Measurements from ENCODE around the gene RAB12. TPM values are rescaled to one million over a fixed set of nuclear protein-coding genes. Genes with fewer than 3 reads are reported as not detected.

RAB12 gene
- total and polyA plus RNA-seq, 2 donors (not counting 1 experiment from before 2014, with no cell fraction given), result 33.9 to 60.4 TPM

- no peak overlapping the region for H3K27ac ChIP-seq (ENCODE audit: insufficient read depth, low read length)
- H3K4me2 ChIP-seq (ENCODE audit: extremely low read depth, insufficient read depth, low read length), result no peak overlapping the region
- peak in 1 of 2 donors; percentile 54 for DNase-seq (ENCODE audit: low read depth in 2 of 2)
- H3K79me2 ChIP-seq (ENCODE audit: control insufficient read depth, insufficient read depth, low read length), result no peaks in the 10 kb centered on the region
- no peaks in the 10 kb centered on the region for H3K27me3 ChIP-seq (ENCODE audit: control insufficient read depth, insufficient read depth, low read length)
- no peaks in the 10 kb centered on the region for H3K36me3 ChIP-seq (ENCODE audit: control insufficient read depth, insufficient read depth, low read length)
- H3K9me3 ChIP-seq (ENCODE audit: control insufficient read depth, insufficient read depth, low read depth, low read length), result no peaks in the 10 kb centered on the region
- H3K4me3 ChIP-seq (replicated peaks in 1 of 4; ENCODE audit: control extremely low read depth in 1 of 4, insufficient read depth in 1 of 4, low read depth in 3 of 4, low read length in 4 of 4), result no peak overlapping the region
- H3K4me1 ChIP-seq (ENCODE audit: control insufficient read depth, extremely low read depth, insufficient read depth, low read length), result peaks cover 7% of the 10 kb centered on the region
- H3K9ac ChIP-seq (ENCODE audit: insufficient read depth, low read length), result no peak overlapping the region
- no peak for TF ChIP-seq CTCF (conservative IDR thresholded peaks at IDR 0.05 in 1 of 2, IDR thresholded peaks at IDR 0.05 in 1 of 2; ENCODE audit: low read depth in 1 of 2, low read length in 2 of 2)
- no peak overlapping the region for H2AFZ ChIP-seq (ENCODE audit: low read length)
- no peaks in the 10 kb centered on the region for H4K20me1 ChIP-seq (ENCODE audit: control insufficient read depth, extremely low read depth, insufficient read depth, low read length)
Observed at GRCh38 chr18:8667846-8668245, 58.6 kb downstream of the RAB12 start.

GRCh38 chr18:8668381-8668780, 59.1 kb downstream of the RAB12 start:
- no peak overlapping the region for H3K4me3 ChIP-seq (replicated peaks in 1 of 4; ENCODE audit: control extremely low read depth in 1 of 4, insufficient read depth in 1 of 4, low read depth in 3 of 4, low read length in 4 of 4)
- H3K9me3 ChIP-seq (ENCODE audit: control insufficient read depth, insufficient read depth, low read depth, low read length), result no peaks in the 10 kb centered on the region
- no peaks in the 10 kb centered on the region for H4K20me1 ChIP-seq (ENCODE audit: control insufficient read depth, extremely low read depth, insufficient read depth, low read length)
- no peaks in the 10 kb centered on the region for H3K27me3 ChIP-seq (ENCODE audit: control insufficient read depth, insufficient read depth, low read length)
- no peaks in the 10 kb centered on the region for H3K79me2 ChIP-seq (ENCODE audit: control insufficient read depth, insufficient read depth, low read length)
- H3K9ac ChIP-seq (ENCODE audit: insufficient read depth, low read length), result no peak overlapping the region
- TF ChIP-seq CTCF (conservative IDR thresholded peaks at IDR 0.05 in 1 of 2, IDR thresholded peaks at IDR 0.05 in 1 of 2; ENCODE audit: low read depth in 1 of 2, low read length in 2 of 2) (no peak), EZH2 (IDR thresholded peaks at IDR 0.05; ENCODE audit: low read length, missing control alignments) (no peak)
- H3K36me3 ChIP-seq (ENCODE audit: control insufficient read depth, insufficient read depth, low read length), result no peaks in the 10 kb centered on the region
- DNase-seq (ENCODE audit: low read depth in 2 of 2), result no peak
- no peak overlapping the region for H3K27ac ChIP-seq (ENCODE audit: insufficient read depth, low read length)
- H2AFZ ChIP-seq (ENCODE audit: low read length), result no peak overlapping the region
- no peak overlapping the region for H3K4me2 ChIP-seq (ENCODE audit: extremely low read depth, insufficient read depth, low read length)
- H3K4me1 ChIP-seq (ENCODE audit: control insufficient read depth, extremely low read depth, insufficient read depth, low read length), result peaks cover 7% of the 10 kb centered on the region

- H3K4me2 ChIP-seq (ENCODE audit: extremely low read depth, insufficient read depth, low read length), result no peak overlapping the region
- no peaks in the 10 kb centered on the region for H3K9me3 ChIP-seq (ENCODE audit: control insufficient read depth, insufficient read depth, low read depth, low read length)
- H3K4me3 ChIP-seq (replicated peaks in 1 of 4; ENCODE audit: control extremely low read depth in 1 of 4, insufficient read depth in 1 of 4, low read depth in 3 of 4, low read length in 4 of 4), result no peak overlapping the region
- no peaks in the 10 kb centered on the region for H3K36me3 ChIP-seq (ENCODE audit: control insufficient read depth, insufficient read depth, low read length)
- no peak overlapping the region for H3K27ac ChIP-seq (ENCODE audit: insufficient read depth, low read length)
- no peak for DNase-seq (ENCODE audit: low read depth in 2 of 2)
- TF ChIP-seq EZH2 (IDR thresholded peaks at IDR 0.05; ENCODE audit: low read length, missing control alignments), result no peak
- H3K27me3 ChIP-seq (ENCODE audit: control insufficient read depth, insufficient read depth, low read length), result no peaks in the 10 kb centered on the region
- no peak overlapping the region for H3K9ac ChIP-seq (ENCODE audit: insufficient read depth, low read length)
- no peak overlapping the region for H2AFZ ChIP-seq (ENCODE audit: low read length)
- H3K79me2 ChIP-seq (ENCODE audit: control insufficient read depth, insufficient read depth, low read length), result no peaks in the 10 kb centered on the region
- H4K20me1 ChIP-seq (ENCODE audit: control insufficient read depth, extremely low read depth, insufficient read depth, low read length), result no peaks in the 10 kb centered on the region
- H3K4me1 ChIP-seq (ENCODE audit: control insufficient read depth, extremely low read depth, insufficient read depth, low read length), result peaks cover 7% of the 10 kb centered on the region
Observed at GRCh38 chr18:8669571-8669970, 60.3 kb downstream of the RAB12 start.

Data from fibroblast of lung (primary cell).